Keratinocyte (primary cell): ENCODE data around the gene NME7. TPM values are rescaled to one million over a fixed set of nuclear protein-coding genes. Genes with fewer than 3 reads are reported as not detected.

ENCODE experiments used
- DNase-seq: peaks from one replicate; pipeline ENCODE4 v3.0.0-alpha.2; 2011; ENCODE audit warnings: low read depth, missing footprints, low spot score
- FAIRE-seq: peaks from 2 replicates; lab custom pipeline; 2011; peaks lifted over from hg19 to GRCh38; lab: Jason Lieb, UNC
- H2AFZ ChIP-seq: 2 replicates; pipeline ENCODE4 v1.6.0; 2012; ENCODE audit warnings: low read length, control low read depth, inconsistent platforms; ENCODE audit not compliant: control insufficient read depth
- H3K27ac ChIP-seq: 2 replicates; pipeline ENCODE4 v1.5.1; 2011; ENCODE audit warnings: low read length; ENCODE audit not compliant: control insufficient read depth, insufficient read depth
- H3K27me3 ChIP-seq: 3 replicates; pipeline ENCODE4 v1.6.0; 2011; ENCODE audit warnings: low read length; ENCODE audit not compliant: control insufficient read depth, insufficient read depth; ENCODE audit errors: extremely low read depth
- H3K36me3 ChIP-seq, 2 experiments: 2 replicates in 1 of 2; 3 replicates in 1 of 2; pipeline ENCODE4 v1.5.1; 2011; ENCODE audit warnings: low read length in 2 of 2, mild to moderate bottlenecking in 1 of 2; ENCODE audit not compliant: control insufficient read depth in 2 of 2, insufficient read depth in 2 of 2; ENCODE audit errors: extremely low read depth in 1 of 2
- H3K4me1 ChIP-seq: 3 replicates; pipeline ENCODE4 v1.5.1; 2011; ENCODE audit warnings: low read length; ENCODE audit not compliant: control insufficient read depth, insufficient read depth; ENCODE audit errors: extremely low read depth
- H3K4me2 ChIP-seq: 3 replicates; pipeline ENCODE4 v1.6.0; 2011; ENCODE audit warnings: low read depth, low read length; ENCODE audit not compliant: control insufficient read depth, insufficient read depth; ENCODE audit errors: extremely low read depth
- H3K4me3 ChIP-seq, 3 experiments: fragments of 200-600 bp in 1 of 3; sonication (generic) in 1 of 3; 2 replicates in 2 of 3; 3 replicates in 1 of 3; pipeline ENCODE4 v1.5.1; 2011 to 2016; ENCODE audit warnings: low read length in 3 of 3, mild to moderate bottlenecking in 3 of 3, control low read depth in 2 of 3, inconsistent platforms in 1 of 3, low read depth in 1 of 3, mixed read lengths in 1 of 3, mixed run types in 1 of 3, moderate library complexity in 1 of 3; ENCODE audit not compliant: control insufficient read depth in 2 of 3, insufficient read depth in 2 of 3; ENCODE audit errors: extremely low read depth in 1 of 3
- H3K79me2 ChIP-seq: 2 replicates; pipeline ENCODE4 v1.6.0; 2012; ENCODE audit warnings: low read length; ENCODE audit not compliant: control insufficient read depth, insufficient read depth
- H3K9ac ChIP-seq: 3 replicates; pipeline ENCODE4 v1.6.0; 2011; ENCODE audit warnings: low read length; ENCODE audit not compliant: control insufficient read depth, insufficient read depth; ENCODE audit errors: extremely low read depth
- H3K9me1 ChIP-seq: 3 replicates; pipeline ENCODE4 v1.6.0; 2011; ENCODE audit warnings: low read length; ENCODE audit not compliant: control insufficient read depth, insufficient read depth; ENCODE audit errors: extremely low read depth
- H3K9me3 ChIP-seq: 2 replicates; pipeline ENCODE4 v1.5.1; 2012; ENCODE audit warnings: low read depth, low read length; ENCODE audit not compliant: control insufficient read depth
- H4K20me1 ChIP-seq: 3 replicates; pipeline ENCODE4 v1.6.0; 2011; ENCODE audit warnings: low read length; ENCODE audit not compliant: control insufficient read depth, insufficient read depth; ENCODE audit errors: extremely low read depth
- CTCF ChIP-seq, 3 experiments: IDR thresholded peaks in 1 of 3; conservative IDR thresholded peaks in 1 of 3; optimal IDR thresholded peaks in 1 of 3; 2 replicates in 2 of 3; 3 replicates in 1 of 3; pipeline versions ENCODE3 to v1.5.1; 2011; ENCODE audit warnings: low read length in 3 of 3, mild to moderate bottlenecking in 3 of 3, moderate library complexity in 2 of 3, control low read depth in 1 of 3, inconsistent platforms in 1 of 3; ENCODE audit not compliant: insufficient read depth in 2 of 3; ENCODE audit errors: extremely low read depth in 1 of 3
- EZH2 ChIP-seq: IDR thresholded peaks from one replicate; pipeline ENCODE4 v1.6.1; 2012; ENCODE audit warnings: inconsistent platforms, mild to moderate bottlenecking, low read length, moderate library complexity
- dilution Hi-C: fragments of 300-500 bp; cut with MboI; formaldehyde crosslinking; loops from one replicate; pipeline ENCODE4 v1.7.0; 2020; ENCODE audit warnings: low sequenced_read_pairs; ENCODE audit not compliant: extremely low pct_ligation_motif_present
- polyA plus RNA-seq, 5 experiments: library from polyadenylated mRNA; depleted of rRNA in 3 of 5; stranded (reverse) in 3 of 5; stranded (forward) in 1 of 5; unstranded in 1 of 5; fragments of >200 nt; gene quantifications; 1 replicate in 1 of 5; 2 replicates in 3 of 5; 3 replicates in 1 of 5; pipeline versions ENCODE4 v1.2.1 to v1.2.3, GENCODE V29; 2011 to 2012; ENCODE audit warnings: missing spikeins in 2 of 5, low read depth in 1 of 5, low replicate concordance in 1 of 5

The NME7 gene
- polyA plus RNA-seq, 1 donor (not counting 4 experiments of a cell fraction or from before 2014, with no cell fraction given): 52.9 TPM

DNA sequence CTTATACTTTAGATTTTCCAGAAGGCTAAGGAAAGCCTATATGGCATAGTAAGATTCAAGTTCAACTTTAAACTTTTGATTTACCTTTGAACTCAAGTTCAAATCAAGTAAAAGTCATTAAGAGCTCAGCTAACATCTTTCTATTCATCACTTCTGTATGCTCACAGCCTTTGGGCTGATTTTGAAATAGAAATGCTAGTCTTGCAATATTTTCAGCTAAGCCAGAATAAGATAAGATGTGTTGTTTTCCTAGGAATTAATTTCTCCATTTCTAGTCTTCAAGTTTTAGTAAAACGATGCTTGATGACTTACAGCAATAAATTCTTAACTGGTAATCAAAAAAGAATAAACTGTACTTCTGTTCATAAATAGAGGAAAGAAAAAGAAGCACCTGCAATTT is 225.5 kb downstream of the NME7 start:
- H4K20me1 ChIP-seq: no peaks in the 10 kb centered on the region
- dilution Hi-C loops: no loop called here
- no peak overlapping the region for H3K4me2 ChIP-seq
- H3K4me3 ChIP-seq: no peak overlapping the region
- DNase-seq: no peak
- no peak overlapping the region for H3K27ac ChIP-seq
- no peaks in the 10 kb centered on the region for H3K4me1 ChIP-seq
- no peaks in the 10 kb centered on the region for H3K9me1 ChIP-seq
- no peak overlapping the region for H2AFZ ChIP-seq
- no peak overlapping the region for H3K9ac ChIP-seq
- TF ChIP-seq EZH2 (no peak), CTCF (optimal IDR thresholded peaks at IDR 0.05 in 1 of 3, IDR thresholded peaks at IDR 0.05 in 1 of 3, conservative IDR thresholded peaks at IDR 0.05 in 1 of 3; ENCODE audit: extremely low read depth in 1 of 3, insufficient read depth in 2 of 3, low read length in 3 of 3) (no peak)
- no peaks in the 10 kb centered on the region for H3K79me2 ChIP-seq
- no peak for FAIRE-seq
- no peaks in the 10 kb centered on the region for H3K27me3 ChIP-seq
- no peaks in the 10 kb centered on the region for H3K9me3 ChIP-seq
- H3K36me3 ChIP-seq: peaks cover 0 to 2% of the 10 kb centered on the region in 2 experiments

DNA sequence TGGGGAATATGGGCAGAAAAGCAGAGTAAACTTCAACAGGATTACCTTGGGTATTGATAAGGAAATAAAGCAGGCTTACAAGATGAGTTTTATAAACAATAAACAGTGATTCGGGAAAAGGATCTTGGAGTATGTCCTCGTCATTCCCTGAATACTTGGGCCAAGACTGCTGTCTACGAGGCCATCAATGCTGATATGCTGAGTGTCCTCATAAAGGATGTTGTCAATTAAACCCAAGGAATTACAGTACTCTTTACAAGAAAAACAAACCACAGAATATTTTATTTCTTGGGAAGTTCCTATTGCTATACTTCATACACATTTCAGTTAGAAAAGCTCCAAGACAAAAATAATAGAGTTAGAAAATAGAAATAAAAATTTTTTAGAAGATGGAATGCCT is 226.2 kb downstream of the NME7 start:
- TF ChIP-seq CTCF (optimal IDR thresholded peaks at IDR 0.05 in 1 of 3, IDR thresholded peaks at IDR 0.05 in 1 of 3, conservative IDR thresholded peaks at IDR 0.05 in 1 of 3; ENCODE audit: extremely low read depth in 1 of 3, insufficient read depth in 2 of 3, low read length in 3 of 3) (no peak), EZH2 (no peak)
- Histone ChIP-seq H3K9me3 (no peaks in the 10 kb centered on the region), H3K4me2 (no peak overlapping the region), H3K79me2 (no peaks in the 10 kb centered on the region), H3K27ac (no peak overlapping the region), H4K20me1 (no peaks in the 10 kb centered on the region), H3K9ac (no peak overlapping the region), H3K4me1 (no peaks in the 10 kb centered on the region), H3K4me3 (no peak overlapping the region), H3K27me3 (no peaks in the 10 kb centered on the region), H3K36me3 (peaks cover 0 to 2% of the 10 kb centered on the region in 2 experiments), H3K9me1 (no peaks in the 10 kb centered on the region), H2AFZ (no peak overlapping the region)
- FAIRE-seq: no peak
- DNase-seq: no peak
- dilution Hi-C loops: no loop called here
